Brain microvascular endothelial cell (primary cell): Measurements from ENCODE around the gene DHH.
A peak's percentile ranks its signal among the peaks of the same experiment; 100 is the strongest.

Experiments used
- DNase-seq: peaks from one replicate; pipeline ENCODE4 v3.0.0-alpha.2; 2020
- H3K27ac ChIP-seq: fragments of 250-450 bp; sonication (Bioruptor Pico); 2 replicates; pipeline ENCODE4 v1.5.1; 2020; ENCODE audit warnings: mild to moderate bottlenecking, moderate library complexity
- H3K27me3 ChIP-seq: fragments of 250-450 bp; sonication (Bioruptor Pico); replicated peaks from 2 replicates; pipeline ENCODE4 v1.5.1; 2020; ENCODE audit warnings: mild to moderate bottlenecking
- H3K36me3 ChIP-seq: fragments of 250-450 bp; sonication (Bioruptor Pico); replicated peaks from 2 replicates; pipeline ENCODE4 v1.5.1; 2020; ENCODE audit warnings: mild to moderate bottlenecking
- H3K4me3 ChIP-seq: 2 replicates; pipeline ENCODE4 v1.5.1; 2011; ENCODE audit warnings: low read depth, mild to moderate bottlenecking, control low read depth, low read length, moderate library complexity
- in situ Hi-C: cut with HindIII; loops from 2 replicates; pipeline ENCODE4 v1.10.0; 2017; ENCODE audit warnings: low sequenced_read_pairs, low pct_ligation_motif_present
- TF ChIP-seq, protein P1 (sequence below): IDR thresholded peaks from 2 replicates; pipeline ENCODE4 v1.5.1; 2011; ENCODE audit warnings: low read depth, mild to moderate bottlenecking, moderate library complexity, low read length, control low read depth, inconsistent platforms; ENCODE audit errors: missing control alignments

Gene DHH

DNA sequence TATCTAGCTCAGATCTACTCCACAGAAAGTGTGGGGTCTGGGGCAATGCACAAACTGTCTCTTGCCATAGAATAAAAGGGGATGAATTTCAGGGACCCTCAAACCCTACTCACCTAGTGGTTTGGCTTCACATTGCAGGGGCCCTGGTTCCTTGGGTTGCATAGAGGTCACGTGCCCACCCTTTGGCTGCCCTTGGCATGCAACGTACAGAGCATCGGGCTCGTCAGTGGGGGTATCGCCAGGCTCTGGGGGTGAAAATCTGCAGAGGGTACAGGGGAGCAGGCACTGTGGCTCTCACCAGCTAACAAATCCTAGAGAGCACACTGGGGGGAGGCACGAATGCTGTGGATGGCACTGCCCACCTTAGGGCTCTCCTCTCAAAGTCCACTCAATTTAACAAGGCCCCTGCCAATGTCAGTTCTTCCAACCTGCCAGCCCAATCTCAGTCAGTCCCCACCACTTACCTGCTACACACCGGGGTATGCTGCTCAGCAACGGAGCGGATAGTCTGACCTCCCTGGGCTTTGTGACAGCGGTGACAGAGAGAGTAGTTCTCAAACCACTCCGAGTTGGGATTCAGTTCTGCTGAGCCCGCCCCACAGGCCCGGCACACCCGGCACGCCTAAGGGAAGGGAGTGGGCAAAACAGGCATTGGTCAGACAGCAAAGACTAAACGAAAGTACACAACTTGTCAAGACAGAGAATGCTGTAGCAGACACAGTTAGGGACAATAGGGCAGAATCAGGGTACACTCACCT lies 42.0 kb downstream of the DHH start:
- TF ChIP-seq, protein P1, sequence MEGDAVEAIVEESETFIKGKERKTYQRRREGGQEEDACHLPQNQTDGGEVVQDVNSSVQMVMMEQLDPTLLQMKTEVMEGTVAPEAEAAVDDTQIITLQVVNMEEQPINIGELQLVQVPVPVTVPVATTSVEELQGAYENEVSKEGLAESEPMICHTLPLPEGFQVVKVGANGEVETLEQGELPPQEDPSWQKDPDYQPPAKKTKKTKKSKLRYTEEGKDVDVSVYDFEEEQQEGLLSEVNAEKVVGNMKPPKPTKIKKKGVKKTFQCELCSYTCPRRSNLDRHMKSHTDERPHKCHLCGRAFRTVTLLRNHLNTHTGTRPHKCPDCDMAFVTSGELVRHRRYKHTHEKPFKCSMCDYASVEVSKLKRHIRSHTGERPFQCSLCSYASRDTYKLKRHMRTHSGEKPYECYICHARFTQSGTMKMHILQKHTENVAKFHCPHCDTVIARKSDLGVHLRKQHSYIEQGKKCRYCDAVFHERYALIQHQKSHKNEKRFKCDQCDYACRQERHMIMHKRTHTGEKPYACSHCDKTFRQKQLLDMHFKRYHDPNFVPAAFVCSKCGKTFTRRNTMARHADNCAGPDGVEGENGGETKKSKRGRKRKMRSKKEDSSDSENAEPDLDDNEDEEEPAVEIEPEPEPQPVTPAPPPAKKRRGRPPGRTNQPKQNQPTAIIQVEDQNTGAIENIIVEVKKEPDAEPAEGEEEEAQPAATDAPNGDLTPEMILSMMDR: no peak
- DNase-seq: no peak
- H3K27ac ChIP-seq: no peak overlapping the region
- H3K36me3 ChIP-seq: peaks cover 73% of the 10 kb centered on the region
- in situ Hi-C loops: no loop called here
- H3K4me3 ChIP-seq: no peak overlapping the region
- no peaks in the 10 kb centered on the region for H3K27me3 ChIP-seq

DNA sequence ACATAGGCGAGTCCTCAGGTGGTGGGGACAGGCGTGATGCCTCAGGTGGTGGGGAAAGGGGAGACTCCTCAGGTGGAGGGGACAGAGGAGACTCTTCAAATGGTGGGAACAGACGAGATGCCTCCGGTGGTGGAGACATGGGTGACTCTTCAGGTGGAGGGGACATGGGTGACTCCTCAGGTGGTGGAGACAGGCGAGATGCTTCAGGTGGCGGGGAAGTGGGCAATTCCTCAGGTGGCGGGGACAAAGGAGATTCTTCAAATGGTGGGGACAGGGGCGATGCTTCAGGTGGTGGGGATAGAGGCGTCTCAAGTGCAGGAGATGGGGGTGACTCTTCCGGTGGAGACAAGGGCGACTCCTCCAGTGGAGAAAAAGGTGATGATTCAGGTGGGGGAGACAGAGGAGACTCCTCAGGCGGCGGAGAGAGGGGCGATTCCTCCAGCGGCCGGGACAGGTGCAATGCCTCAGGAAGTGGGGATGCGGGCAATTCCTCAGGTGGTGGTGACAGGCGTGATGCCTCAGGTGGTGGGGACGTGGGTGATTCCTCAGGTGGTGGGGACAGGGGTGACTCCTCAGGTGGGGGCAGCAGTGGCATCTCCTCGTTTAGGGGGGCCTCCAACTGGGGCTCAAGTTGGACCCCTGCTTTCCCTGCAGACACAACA lies 42.7 kb downstream of the DHH start:
- H3K27ac ChIP-seq: no peak overlapping the region
- H3K27me3 ChIP-seq: no peaks in the 10 kb centered on the region
- no peak overlapping the region for H3K4me3 ChIP-seq
- peaks cover 78% of the 10 kb centered on the region for H3K36me3 ChIP-seq
- in situ Hi-C loops: no loop called here
- TF ChIP-seq, protein P1: no peak
- no peak for DNase-seq

DNA sequence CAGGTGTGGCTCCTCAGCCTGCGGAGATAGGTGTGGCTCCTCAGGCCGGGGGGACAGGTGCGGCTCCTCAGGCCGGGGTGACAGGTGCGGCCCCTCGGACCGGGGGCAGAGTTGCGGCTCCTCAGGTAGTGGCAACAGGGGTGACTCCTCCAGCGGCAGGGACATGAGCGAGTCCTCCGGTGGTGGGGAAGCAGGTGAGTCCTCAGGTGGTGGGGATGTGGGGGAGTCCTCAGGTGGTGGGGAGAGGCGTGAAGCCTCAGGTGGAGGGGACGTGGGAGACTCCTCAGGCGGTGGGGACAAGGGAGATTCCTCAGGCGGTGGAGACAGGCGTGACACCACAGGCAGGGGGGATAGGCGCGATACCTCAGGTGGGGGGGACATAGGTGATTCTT lies 43.2 kb downstream of the DHH start:
- no peak for DNase-seq
- Histone ChIP-seq H3K36me3 (peaks cover 83% of the 10 kb centered on the region), H3K27me3 (no peaks in the 10 kb centered on the region), H3K27ac (no peak overlapping the region), H3K4me3 (no peak overlapping the region)
- in situ Hi-C loops: no loop called here
- TF ChIP-seq, protein P1: no peak

DNA sequence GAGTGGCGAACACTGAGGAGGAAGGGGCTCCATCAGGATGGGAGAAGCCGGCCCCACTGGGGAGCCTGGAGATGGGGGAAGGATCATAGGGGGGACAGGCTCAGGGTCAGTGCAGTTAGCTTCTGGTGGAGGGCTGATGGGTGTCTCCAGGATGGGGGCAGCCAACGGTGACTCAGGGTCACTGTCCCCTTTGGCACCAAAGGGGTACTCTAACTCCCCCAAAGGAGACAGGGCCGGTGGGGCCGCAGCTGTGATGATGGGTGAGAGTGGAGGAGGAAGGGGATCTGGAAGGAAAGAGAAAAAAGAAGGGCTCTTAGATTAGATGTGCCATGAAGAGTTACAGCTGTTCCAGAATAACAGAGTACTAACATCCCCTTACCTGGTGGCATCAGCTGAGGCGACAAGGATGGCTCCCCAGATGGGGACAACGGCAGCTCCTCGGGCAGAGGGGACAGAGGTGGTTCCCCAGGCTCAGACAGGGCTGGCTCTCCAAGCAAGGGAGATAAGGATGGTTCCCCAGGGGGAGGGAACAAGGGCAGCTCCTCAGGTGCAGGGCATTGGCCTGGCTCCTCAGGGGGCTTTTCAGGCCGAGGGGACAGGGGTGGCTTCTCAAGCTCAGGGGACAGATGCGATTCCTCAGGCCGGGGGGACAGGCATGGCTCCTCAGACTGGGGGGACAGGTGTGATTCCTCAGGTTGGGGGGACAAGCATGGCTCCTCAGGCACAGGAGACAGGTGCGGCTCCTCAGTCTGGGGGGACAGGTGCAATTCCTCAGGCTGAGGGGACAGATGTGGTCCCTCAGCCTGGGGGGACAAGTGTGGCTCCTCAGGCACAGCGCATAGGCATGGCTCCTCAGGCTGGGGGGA lies 43.9 kb downstream of the DHH start:
- in situ Hi-C loops: no loop called here
- Histone ChIP-seq H3K4me3 (no peak overlapping the region), H3K36me3 (peaks cover 88% of the 10 kb centered on the region), H3K27ac (no peak overlapping the region), H3K27me3 (no peaks in the 10 kb centered on the region)
- TF ChIP-seq, protein P1: no peak
- no peak for DNase-seq

- in situ Hi-C loops: no loop called here
- Histone ChIP-seq H3K27me3 (no peaks in the 10 kb centered on the region), H3K36me3 (peaks cover 90% of the 10 kb centered on the region), H3K4me3 (no peak overlapping the region), H3K27ac (peak overlapping the region; percentile 26)
- TF ChIP-seq, protein P1: no peak
- DNase-seq: peak; percentile 77
Measured at GRCh38 chr12:49049566-49050224, 44.9 kb downstream of the DHH start.
